Spleen (tissue), 7 donors: ENCODE measurements around the gene GRID2.

Source experiments
- CTCF ChIP-seq, 11 experiments: fragments of 200-600 bp in 7 of 11; fragments of 450-650 bp in 4 of 11; sonication (generic) in 4 of 11; IDR thresholded peaks in 8 of 11; conservative IDR thresholded peaks in 3 of 11; 1 replicate in 7 of 11; 2 replicates in 4 of 11; pipeline versions ENCODE4 v1.4.0 to v1.8.0; 2016 to 2021; ENCODE audit warnings: antibody characterized with exemption in 11 of 11, inconsistent platforms in 4 of 11, mild to moderate bottlenecking in 1 of 11
- POLR2A ChIP-seq, 3 donors: fragments of 450-650 bp; IDR thresholded peaks; one replicate each; pipeline ENCODE4 v1.5.1; 2017; ENCODE audit warnings: antibody characterized with exemption in 3 of 3, mild to moderate bottlenecking in 1 of 3
- POLR2AphosphoS5 ChIP-seq, 3 donors: sonication (generic); formaldehyde crosslinking; IDR thresholded peaks; one replicate each; pipeline ENCODE4 v1.5.1; 2017; ENCODE audit warnings: antibody characterized with exemption in 3 of 3
- donor health status: DM: no; HTN: no; CAD: no; lungs with moderate emphysema.
- donor health status: DM: no; HTN: no; CAD: no.
- donor health status: DM: no; HTN: no; CAD: no.

DNA sequence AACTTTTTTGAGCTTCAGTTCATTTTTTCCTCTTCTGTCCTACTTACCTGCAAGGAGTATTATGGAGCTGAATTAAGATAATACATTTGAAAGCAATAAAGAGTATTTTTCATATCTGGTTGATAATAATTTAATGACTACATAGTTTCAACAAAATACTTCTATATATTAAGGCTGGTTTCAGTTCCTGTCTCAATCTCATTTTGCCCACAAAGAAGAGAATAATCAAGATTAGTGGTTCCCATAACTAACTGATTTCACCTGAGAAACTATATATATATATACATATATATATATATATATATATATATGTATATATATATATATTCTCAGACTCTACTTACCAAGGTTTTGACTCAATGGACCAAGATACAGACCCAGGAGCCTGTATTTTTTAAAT is 1437.1 kb downstream of the GRID2 start:
- no peak for TF ChIP-seq CTCF (IDR thresholded peaks at IDR 0.05 in 8 of 11, conservative IDR thresholded peaks at IDR 0.05 in 3 of 11)
- TF ChIP-seq POLR2AphosphoS5 (IDR thresholded peaks at IDR 0.05), result no peak
- no peak for TF ChIP-seq POLR2A (IDR thresholded peaks at IDR 0.05)
